ENCODE results near the gene YES1.

Gene YES1

GRCh38 chr18:813172-814071, 1.4 kb upstream of the YES1 start:
- Histone ChIP-seq H3K4me3 (replicated peaks; ENCODE audit: insufficient read depth, low read length) (peak overlapping the region; percentile 96), H3K27me3 (ENCODE audit: insufficient read depth, poor library complexity, severe bottlenecking) (peaks cover 31% of the 10 kb centered on the region), H3K27ac (replicated peaks) (peak overlapping the region; percentile 80)
- TF ChIP-seq POLR2AphosphoS5 (IDR thresholded peaks at IDR 0.05; ENCODE audit: low read depth) (peak; percentile 21; the same call in 1 of the 2 replicates), REST (IDR thresholded peaks at IDR 0.05; ENCODE audit: insufficient replicate concordance, low read depth) (peak; percentile 9), CTCF (IDR thresholded peaks at IDR 0.05; ENCODE audit: insufficient read depth, low read length) (no peak), SPI1 (IDR thresholded peaks at IDR 0.05; ENCODE audit: borderline replicate concordance, low read depth) (peak; percentile 90), GABPA (IDR thresholded peaks at IDR 0.05; ENCODE audit: low read depth) (peak; percentile 35; the same call in 1 of the 2 replicates)
- DNase-seq (ENCODE audit: low read depth in 1 of 2, low spot score in 1 of 2), result peak in 1 of 2 experiments; percentile 68

- Histone ChIP-seq H3K27ac (replicated peaks) (peak overlapping the region; percentile 80), H3K27me3 (ENCODE audit: insufficient read depth, poor library complexity, severe bottlenecking) (peaks cover 29% of the 10 kb centered on the region), H3K4me3 (replicated peaks; ENCODE audit: insufficient read depth, low read length) (peak overlapping the region; percentile 96)
- DNase-seq (ENCODE audit: low read depth in 1 of 2, low spot score in 1 of 2), result peak; percentile 78 to 89
- peak; percentile 30 for TF ChIP-seq REST (IDR thresholded peaks at IDR 0.05; ENCODE audit: insufficient replicate concordance, low read depth)
- peak; percentile 61; the same call in 1 of the 2 replicates for TF ChIP-seq GABPA (IDR thresholded peaks at IDR 0.05; ENCODE audit: low read depth)
- peak; percentile 53; the same call in 1 of the 2 replicates for TF ChIP-seq POLR2AphosphoS5 (IDR thresholded peaks at IDR 0.05; ENCODE audit: low read depth)
- TF ChIP-seq SPI1 (IDR thresholded peaks at IDR 0.05; ENCODE audit: borderline replicate concordance, low read depth), result no peak
- no peak for TF ChIP-seq CTCF (IDR thresholded peaks at IDR 0.05; ENCODE audit: insufficient read depth, low read length)
Observed at GRCh38 chr18:812376-813171, 532 bp upstream of the YES1 start.

GRCh38 chr18:811182-811891, 705 bp downstream of the YES1 start:
- TF ChIP-seq REST (IDR thresholded peaks at IDR 0.05; ENCODE audit: insufficient replicate concordance, low read depth) (no peak), SPI1 (IDR thresholded peaks at IDR 0.05; ENCODE audit: borderline replicate concordance, low read depth) (no peak), GABPA (IDR thresholded peaks at IDR 0.05; ENCODE audit: low read depth) (no peak), CTCF (IDR thresholded peaks at IDR 0.05; ENCODE audit: insufficient read depth, low read length) (no peak), POLR2AphosphoS5 (IDR thresholded peaks at IDR 0.05; ENCODE audit: low read depth) (no peak)
- H3K4me3 ChIP-seq (replicated peaks; ENCODE audit: insufficient read depth, low read length), result peak overlapping the region; percentile 96
- DNase-seq (ENCODE audit: low read depth in 1 of 2, low spot score in 1 of 2), result no peak
- H3K27me3 ChIP-seq (ENCODE audit: insufficient read depth, poor library complexity, severe bottlenecking), result peaks cover 31% of the 10 kb centered on the region
- 0 out of 2 replicates have a peak overlapping the region, but pooled peaks have one; percentile 20 for H3K27ac ChIP-seq (replicated peaks)
